Muscle layer of colon (tissue), 2 donors: ENCODE results near the gene PRRC2C.

Experiments
- H3K27ac ChIP-seq: one replicate; pipeline ENCODE4 v1.7.0; 2013; ENCODE audit warnings: low read depth, mild to moderate bottlenecking, low read length, moderate library complexity
- H3K27me3 ChIP-seq, 2 donors: one replicate each; pipeline ENCODE4 v1.7.0; 2013; ENCODE audit warnings: low read length in 2 of 2, mild to moderate bottlenecking in 2 of 2; ENCODE audit not compliant: insufficient read depth in 2 of 2, control insufficient read depth in 1 of 2
- H3K36me3 ChIP-seq: one replicate; pipeline ENCODE4 v1.7.0; 2013; ENCODE audit warnings: mild to moderate bottlenecking, low read length; ENCODE audit not compliant: insufficient read depth
- H3K4me1 ChIP-seq: one replicate; pipeline ENCODE4 v1.7.0; 2013; ENCODE audit warnings: mild to moderate bottlenecking, low read length; ENCODE audit not compliant: insufficient read depth
- H3K4me3 ChIP-seq, 2 donors: one replicate each; pipeline ENCODE4 v1.7.0; 2013; ENCODE audit warnings: low read length in 2 of 2, low read depth in 1 of 2, mild to moderate bottlenecking in 1 of 2, moderate library complexity in 1 of 2
- H3K9ac ChIP-seq: one replicate; pipeline ENCODE4 v1.7.0; 2013; ENCODE audit warnings: low read length
- H3K9me3 ChIP-seq: one replicate; pipeline ENCODE4 v1.7.0; 2013; ENCODE audit warnings: mild to moderate bottlenecking, low read length
- donor health status: abdominal sarcoma.
- donor health status: Adenocarcinoma of cecum.

The PRRC2C gene

DNA sequence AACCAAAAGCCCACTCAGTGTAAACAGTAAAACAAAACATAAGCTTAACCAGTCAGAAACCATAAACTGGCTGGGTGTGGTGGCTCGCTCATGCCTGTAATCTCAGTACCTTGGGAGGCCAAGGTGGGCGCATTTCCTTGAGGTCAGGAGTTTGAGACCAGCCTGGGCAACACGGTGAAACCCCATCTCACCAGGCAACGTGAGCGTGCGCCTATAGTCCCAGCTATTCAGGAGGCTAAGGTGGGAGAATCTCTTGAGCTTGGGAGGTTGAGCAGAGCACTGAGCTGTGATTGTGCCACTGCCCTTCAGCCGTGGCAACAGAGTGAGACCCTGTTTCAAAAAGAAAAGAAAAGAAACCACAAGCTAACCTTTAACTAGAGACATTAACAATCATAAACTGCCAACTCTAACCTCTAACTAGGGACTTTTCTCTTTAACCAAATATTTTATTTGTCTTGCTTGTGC is 13.1 kb upstream of the PRRC2C start:
- H3K36me3 ChIP-seq = no peaks in the 10 kb centered on the region
- no peak overlapping the region for H3K4me3 ChIP-seq
- H3K27ac ChIP-seq = no peak overlapping the region
- no peak overlapping the region for H3K9ac ChIP-seq
- H3K27me3 ChIP-seq = no peaks in the 10 kb centered on the region
- H3K9me3 ChIP-seq = no peaks in the 10 kb centered on the region
- no peaks in the 10 kb centered on the region for H3K4me1 ChIP-seq

GRCh38 chr1:171476829-171477228 is 8.5 kb upstream of the PRRC2C start:
- Histone ChIP-seq H3K27ac (no peak overlapping the region), H3K36me3 (no peaks in the 10 kb centered on the region), H3K27me3 (no peaks in the 10 kb centered on the region), H3K9me3 (no peaks in the 10 kb centered on the region), H3K9ac (no peak overlapping the region), H3K4me3 (no peak overlapping the region), H3K4me1 (no peaks in the 10 kb centered on the region)

- H3K36me3 ChIP-seq = no peaks in the 10 kb centered on the region
- H3K9ac ChIP-seq = no peak overlapping the region
- no peak overlapping the region for H3K27ac ChIP-seq
These were observed 7.5 kb upstream of the PRRC2C start for GRCh38 chr1:171477804-171478203.

DNA sequence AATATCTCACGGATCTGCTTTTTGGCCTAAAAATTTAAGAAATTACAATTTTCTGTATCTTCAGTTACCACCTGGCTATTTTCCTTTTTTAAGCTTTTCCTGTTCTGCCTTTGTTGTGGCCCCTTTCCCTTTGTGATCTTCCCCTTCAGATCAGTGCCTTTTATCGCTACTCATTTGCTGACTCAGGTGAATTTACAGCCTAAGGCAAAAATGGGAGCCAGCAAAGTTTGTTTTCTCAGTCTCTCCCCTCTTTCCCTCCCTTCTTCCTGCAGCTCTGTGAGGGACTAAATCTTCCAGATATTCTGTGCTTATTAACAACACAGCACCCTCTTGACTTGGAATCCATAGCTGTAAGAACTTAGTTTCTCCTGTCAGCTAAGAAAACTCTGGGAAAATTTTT is 5.3 kb upstream of the PRRC2C start:
- no peak overlapping the region for H3K27ac ChIP-seq
- no peaks in the 10 kb centered on the region for H3K9me3 ChIP-seq
- H3K4me1 ChIP-seq = peaks cover 5% of the 10 kb centered on the region
- no peak overlapping the region for H3K9ac ChIP-seq
- H3K36me3 ChIP-seq = no peaks in the 10 kb centered on the region
- no peak overlapping the region for H3K4me3 ChIP-seq
- H3K27me3 ChIP-seq = no peaks in the 10 kb centered on the region

More at GRCh38 chr1:171477804-171478203, 7.5 kb upstream of the PRRC2C start:
- Histone ChIP-seq H3K4me3 (no peak overlapping the region), H3K4me1 (no peaks in the 10 kb centered on the region), H3K27me3 (no peaks in the 10 kb centered on the region), H3K9me3 (no peaks in the 10 kb centered on the region)

DNA sequence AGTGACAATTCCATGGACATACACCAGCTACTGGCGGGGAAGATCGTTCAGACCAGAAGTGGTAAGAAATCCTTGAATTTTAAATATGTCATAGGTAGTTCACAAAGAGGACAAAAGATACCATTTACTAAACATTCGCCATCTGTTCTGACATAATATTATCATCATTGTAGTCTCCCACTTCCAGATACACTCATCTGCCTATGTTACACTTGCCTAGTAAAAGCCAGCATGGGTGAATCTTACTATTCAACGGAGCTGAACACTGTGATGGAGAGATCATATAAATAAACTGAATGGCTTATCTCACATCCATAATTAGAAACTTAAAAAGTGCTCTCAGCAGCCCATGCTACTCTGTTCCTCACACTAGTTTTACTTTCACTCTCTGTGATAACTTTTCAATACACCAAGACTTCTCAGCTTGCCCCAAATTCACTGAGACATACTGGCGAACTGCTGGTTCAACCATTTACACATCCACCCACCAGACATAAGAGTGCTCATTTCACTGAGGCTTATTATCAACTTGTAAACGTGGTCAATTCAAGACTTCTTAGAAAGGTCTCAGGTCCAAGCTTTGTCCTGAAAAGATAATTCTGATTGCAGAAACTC is 463 bp upstream of the PRRC2C start:
- no peaks in the 10 kb centered on the region for H3K27me3 ChIP-seq
- H3K4me1 ChIP-seq = peaks cover 39% of the 10 kb centered on the region
- peak overlapping the region; percentile 84 to 90 for H3K4me3 ChIP-seq
- H3K9ac ChIP-seq = peak overlapping the region; percentile 93
- no peaks in the 10 kb centered on the region for H3K9me3 ChIP-seq
- H3K27ac ChIP-seq = peak overlapping the region; percentile 100
- no peaks in the 10 kb centered on the region for H3K36me3 ChIP-seq

DNA sequence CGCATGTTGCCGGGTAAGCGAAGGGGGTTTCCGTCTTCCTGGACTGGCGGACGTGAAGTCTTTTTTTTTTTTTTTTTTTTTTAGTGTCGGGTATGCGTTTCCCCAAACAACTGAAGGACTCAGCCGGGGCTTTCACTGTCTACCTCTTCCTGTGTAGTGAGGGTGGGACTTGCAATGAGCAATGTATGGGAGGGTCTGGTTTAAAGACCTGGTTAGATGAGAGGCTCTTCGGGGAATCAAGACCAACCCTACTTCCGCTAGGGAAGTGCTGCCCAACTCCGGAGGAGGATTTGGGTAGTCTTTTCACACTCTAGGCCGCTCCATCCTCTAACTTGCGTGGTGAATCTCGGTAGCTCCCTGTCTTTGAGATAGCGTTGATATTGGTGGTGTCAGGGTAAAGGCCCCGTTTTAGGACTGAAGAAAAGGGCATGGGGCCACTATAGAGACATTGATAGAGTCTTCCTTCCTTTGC is 754 bp downstream of the PRRC2C start:
- no peaks in the 10 kb centered on the region for H3K36me3 ChIP-seq
- peaks cover 47% of the 10 kb centered on the region for H3K4me1 ChIP-seq
- peak overlapping the region; percentile 93 for H3K9ac ChIP-seq
- H3K27me3 ChIP-seq = no peaks in the 10 kb centered on the region
- peak overlapping the region; percentile 84 to 90 for H3K4me3 ChIP-seq
- no peaks in the 10 kb centered on the region for H3K9me3 ChIP-seq
- peak overlapping the region; percentile 100 for H3K27ac ChIP-seq

DNA sequence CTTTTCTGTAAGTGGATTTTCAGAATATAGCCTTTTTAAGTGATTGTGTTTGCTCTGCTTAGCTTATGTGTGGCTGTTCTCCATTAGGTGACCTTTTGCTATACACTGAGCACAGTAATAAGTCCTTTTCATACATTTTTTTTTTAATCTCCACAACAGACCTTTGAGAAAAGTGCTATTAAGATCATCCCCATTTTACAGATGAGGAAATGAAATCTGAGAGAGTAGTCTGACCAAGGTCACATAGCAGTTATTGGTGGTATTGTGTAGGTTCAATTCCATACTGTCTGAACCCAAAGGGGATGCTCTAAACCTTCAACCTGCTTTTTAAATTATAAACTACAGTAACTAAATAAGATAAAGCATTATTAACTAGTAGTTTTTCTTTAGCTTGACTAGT is 1.7 kb downstream of the PRRC2C start:
- Histone ChIP-seq H3K9me3 (no peaks in the 10 kb centered on the region), H3K4me1 (peaks cover 47% of the 10 kb centered on the region), H3K4me3 (peak overlapping the region in 1 of 2 donors; percentile 90), H3K36me3 (no peaks in the 10 kb centered on the region), H3K27ac (no peak overlapping the region), H3K27me3 (no peaks in the 10 kb centered on the region), H3K9ac (peak overlapping the region; percentile 93)

DNA sequence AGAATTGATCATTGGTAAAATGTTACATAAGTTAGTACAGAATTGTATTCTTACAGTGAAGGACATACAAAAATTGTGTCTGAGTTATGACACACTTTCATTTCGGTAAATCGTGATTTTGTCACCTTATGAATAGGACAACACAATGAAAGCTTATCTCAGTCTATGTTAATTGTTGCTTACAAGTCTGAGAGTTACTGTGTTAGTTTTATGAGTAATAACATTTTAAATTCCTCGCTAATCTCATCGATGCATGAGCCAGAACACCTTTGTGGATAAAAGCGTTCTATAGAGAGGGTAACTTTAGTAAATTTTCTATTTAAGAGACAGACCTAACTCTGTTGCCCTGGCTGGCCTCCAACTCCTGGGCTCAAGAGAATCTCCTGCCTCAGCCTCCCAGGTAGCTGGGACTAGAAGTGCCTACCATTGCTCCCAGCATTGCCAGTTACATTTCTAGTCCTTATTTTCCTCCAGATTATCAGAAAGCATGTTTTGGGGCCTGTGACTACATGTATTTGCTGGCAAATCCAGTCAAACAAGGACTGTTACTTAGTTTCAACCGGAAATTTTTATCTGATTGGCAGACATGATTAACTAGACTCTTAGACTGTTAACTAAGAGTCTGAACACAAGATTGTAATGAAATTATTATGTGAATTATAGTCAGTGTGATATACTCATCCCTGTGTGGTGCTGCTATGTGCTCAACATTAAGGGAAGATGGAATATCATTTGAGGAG is 3.0 kb downstream of the PRRC2C start:
- H3K9me3 ChIP-seq = no peaks in the 10 kb centered on the region
- H3K4me3 ChIP-seq = no peak overlapping the region
- H3K36me3 ChIP-seq = no peaks in the 10 kb centered on the region
- H3K27me3 ChIP-seq = no peaks in the 10 kb centered on the region
- no peak overlapping the region for H3K27ac ChIP-seq
- no peak overlapping the region for H3K9ac ChIP-seq
- H3K4me1 ChIP-seq = peaks cover 49% of the 10 kb centered on the region

DNA sequence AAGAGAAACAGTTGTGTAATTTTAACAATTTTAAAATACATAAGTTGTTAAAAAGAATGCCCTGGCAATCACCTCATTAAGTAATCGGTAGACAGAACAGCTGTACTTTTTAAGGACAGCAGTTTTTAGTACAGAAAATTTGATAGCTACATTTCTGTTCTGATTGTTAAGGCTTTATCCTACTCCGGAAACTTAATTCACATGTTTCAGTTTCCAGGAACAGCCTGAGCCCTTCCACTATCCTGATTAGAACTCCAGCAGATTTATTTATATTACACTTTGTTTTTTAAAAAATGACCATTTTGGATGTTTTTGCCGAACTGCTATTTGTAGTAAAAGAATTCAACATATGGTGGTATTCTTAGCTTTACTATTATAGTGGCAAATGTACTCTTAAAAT is 8.7 kb downstream of the PRRC2C start:
- Histone ChIP-seq H3K27me3 (no peaks in the 10 kb centered on the region), H3K36me3 (no peaks in the 10 kb centered on the region), H3K4me1 (peaks cover 46% of the 10 kb centered on the region), H3K9me3 (no peaks in the 10 kb centered on the region), H3K27ac (no peak overlapping the region), H3K4me3 (no peak overlapping the region), H3K9ac (no peak overlapping the region)

DNA sequence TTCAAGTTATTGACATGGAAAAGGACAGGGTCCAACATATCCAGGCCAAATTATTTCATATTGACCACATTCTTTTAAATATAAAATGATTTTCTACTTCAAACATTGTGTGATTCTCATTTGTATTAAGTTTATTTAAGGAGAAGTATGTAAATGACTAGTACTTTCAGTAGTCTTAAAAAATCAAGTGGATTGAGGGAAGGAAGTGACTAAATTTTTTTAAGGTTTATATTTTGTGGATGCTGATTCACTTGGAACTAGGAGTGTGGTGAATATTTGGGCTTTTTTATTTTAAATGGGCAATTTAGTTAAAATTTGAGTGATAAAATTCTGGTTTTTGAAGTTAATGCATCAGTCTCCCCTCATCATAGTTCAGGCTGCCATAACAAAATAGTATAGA is 10.1 kb downstream of the PRRC2C start:
- Histone ChIP-seq H3K36me3 (no peaks in the 10 kb centered on the region), H3K9ac (no peak overlapping the region), H3K27ac (no peak overlapping the region), H3K27me3 (no peaks in the 10 kb centered on the region), H3K4me3 (no peak overlapping the region), H3K9me3 (no peaks in the 10 kb centered on the region), H3K4me1 (peaks cover 35% of the 10 kb centered on the region)

DNA sequence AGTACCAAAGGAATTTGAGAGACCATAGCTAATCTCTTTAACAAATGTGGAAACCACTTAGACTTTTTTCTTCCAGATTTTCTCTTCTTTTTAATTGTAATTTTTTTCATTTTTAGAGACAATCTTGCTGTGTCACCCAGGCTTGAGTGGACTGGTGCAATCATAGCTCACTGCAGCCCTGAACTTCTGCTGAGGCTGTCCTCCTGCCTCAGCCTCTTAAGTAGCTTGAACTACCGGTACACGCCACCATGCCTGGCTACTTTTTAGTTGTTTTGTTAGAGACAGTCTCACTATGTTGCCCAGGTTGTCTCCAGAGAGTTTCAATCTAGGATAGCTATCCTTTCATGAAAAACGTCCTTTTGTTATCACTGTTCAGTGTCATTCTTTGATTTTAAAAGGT is 15.0 kb downstream of the PRRC2C start:
- Histone ChIP-seq H3K9me3 (no peaks in the 10 kb centered on the region), H3K4me1 (peaks cover 21% of the 10 kb centered on the region), H3K4me3 (no peak overlapping the region), H3K9ac (no peak overlapping the region), H3K36me3 (no peaks in the 10 kb centered on the region), H3K27ac (no peak overlapping the region), H3K27me3 (no peaks in the 10 kb centered on the region)

DNA sequence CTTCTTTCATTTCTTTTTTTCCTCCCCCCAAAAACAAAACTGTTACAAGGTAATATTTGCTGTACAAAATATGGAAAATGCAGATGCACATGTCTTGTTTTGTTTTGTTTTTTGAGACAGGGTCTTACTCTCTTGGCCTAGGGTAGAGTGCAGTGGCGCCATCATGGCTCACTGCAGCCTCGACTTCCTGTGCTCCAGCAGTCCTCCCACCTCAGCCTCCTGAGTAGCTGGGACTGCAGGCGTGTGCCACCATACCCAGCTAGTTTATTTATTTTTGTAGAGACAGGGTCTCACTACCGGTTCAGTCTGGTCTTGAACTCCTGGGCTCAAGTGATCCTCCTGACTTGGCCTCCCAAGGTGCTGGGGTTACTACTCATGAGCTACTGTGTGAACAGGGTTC is 15.5 kb downstream of the PRRC2C start:
- Histone ChIP-seq H3K9me3 (no peaks in the 10 kb centered on the region), H3K4me1 (peaks cover 21% of the 10 kb centered on the region), H3K27me3 (no peaks in the 10 kb centered on the region), H3K27ac (no peak overlapping the region), H3K9ac (no peak overlapping the region), H3K36me3 (no peaks in the 10 kb centered on the region), H3K4me3 (no peak overlapping the region)
